ENCODE data around the gene ZC3H4. TPM values are rescaled to one million over a fixed set of nuclear protein-coding genes. Genes with fewer than 3 reads are reported as not detected.

The ZC3H4 gene
- total and polyA plus RNA-seq, 9 of the 15 experiments (the other 6 are each of a cell fraction or from before 2014, with no cell fraction given): 2.2 to 75.6 (median 18.3) TPM

DNA sequence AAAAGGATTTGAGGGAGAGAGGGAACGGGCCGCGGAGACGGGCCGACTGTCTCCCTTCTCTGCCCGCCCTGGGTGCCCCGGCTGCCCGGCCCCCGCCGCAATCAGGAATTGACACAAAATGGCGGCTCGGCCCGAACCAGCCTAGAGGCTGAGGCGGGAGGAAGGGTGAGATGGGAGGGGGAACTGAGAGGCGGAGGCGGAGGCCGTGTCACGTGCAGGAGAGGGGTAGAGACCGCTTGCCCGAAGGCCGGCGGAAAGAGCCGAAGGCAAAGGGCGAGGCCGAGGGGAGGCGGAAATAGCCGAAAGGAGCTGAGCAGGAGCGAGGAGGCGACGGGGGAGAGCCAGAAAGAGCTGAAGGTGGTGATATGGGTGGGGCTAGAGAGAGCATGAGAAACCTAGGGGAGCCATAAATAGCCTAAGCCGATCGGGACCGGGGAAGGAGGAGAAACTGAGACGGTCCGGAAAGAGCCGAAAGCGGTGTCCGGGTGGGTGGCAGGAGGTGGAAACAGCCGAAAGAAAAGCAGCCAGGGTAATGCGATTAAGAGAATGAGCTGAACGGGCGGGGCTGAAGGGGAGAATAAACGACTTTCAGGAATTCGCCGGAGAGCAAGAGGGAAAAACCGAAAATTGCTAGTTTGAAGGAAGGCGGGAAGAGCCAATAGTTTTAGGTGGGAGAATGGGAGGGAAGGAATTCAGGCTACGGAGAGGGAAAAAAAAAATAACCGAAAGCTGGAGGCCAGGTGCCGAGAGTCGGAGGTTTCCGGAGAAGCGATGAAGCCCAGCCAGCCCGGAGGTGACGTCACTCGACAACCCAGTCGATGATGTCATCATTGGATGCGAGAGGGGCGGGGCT lies at the start of gene ZC3H4 (continued):
- no peak for TF ChIP-seq KAT7 (CRISPR knock-in tag; IDR thresholded peaks at IDR 0.05; ENCODE audit: borderline replicate concordance)
- 0 out of 2 replicates have a peak, but pooled peaks have one; percentile 89 for TF ChIP-seq BRD4 (IDR thresholded peaks at IDR 0.05)
- no peak for TF ChIP-seq ZNF717 (CRISPR knock-in tag; IDR thresholded peaks at IDR 0.05)
- TF ChIP-seq DDX20 (tag; IDR thresholded peaks at IDR 0.05; ENCODE audit: low read depth): no peak
- TF ChIP-seq ARNT (IDR thresholded peaks at IDR 0.05): peak in 1 of 2 experiments; percentile 30; a peak in 2 of 4 replicates
- no peak for TF ChIP-seq NFYB (IDR thresholded peaks at IDR 0.05; ENCODE audit: extremely low read depth, insufficient read length)
- peak; percentile 84 for TF ChIP-seq EP400 (IDR thresholded peaks at IDR 0.05)
- TF ChIP-seq RAD51 (IDR thresholded peaks at IDR 0.05; ENCODE audit: borderline replicate concordance, low read depth): peak; percentile 98
- TF ChIP-seq, protein P1, sequence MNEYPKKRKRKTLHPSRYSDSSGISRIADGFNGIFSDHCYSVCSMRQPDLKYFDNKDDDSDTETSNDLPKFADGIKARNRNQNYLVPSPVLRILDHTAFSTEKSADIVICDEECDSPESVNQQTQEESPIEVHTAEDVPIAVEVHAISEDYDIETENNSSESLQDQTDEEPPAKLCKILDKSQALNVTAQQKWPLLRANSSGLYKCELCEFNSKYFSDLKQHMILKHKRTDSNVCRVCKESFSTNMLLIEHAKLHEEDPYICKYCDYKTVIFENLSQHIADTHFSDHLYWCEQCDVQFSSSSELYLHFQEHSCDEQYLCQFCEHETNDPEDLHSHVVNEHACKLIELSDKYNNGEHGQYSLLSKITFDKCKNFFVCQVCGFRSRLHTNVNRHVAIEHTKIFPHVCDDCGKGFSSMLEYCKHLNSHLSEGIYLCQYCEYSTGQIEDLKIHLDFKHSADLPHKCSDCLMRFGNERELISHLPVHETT (CRISPR knock-in tag; conservative IDR thresholded peaks at IDR 0.05 in 1 of 2, IDR thresholded peaks at IDR 0.05 in 1 of 2): no peak
- TF ChIP-seq ELF2 (CRISPR knock-in tag; IDR thresholded peaks at IDR 0.05): no peak
- TF ChIP-seq KLF10 (CRISPR knock-in tag; IDR thresholded peaks at IDR 0.05): no peak
- no peak for TF ChIP-seq TSC22D4 (tag; IDR thresholded peaks at IDR 0.05)
- no peak for TF ChIP-seq ZSCAN29 (IDR thresholded peaks at IDR 0.05)
- TF ChIP-seq ZNF184 (CRISPR knock-in tag; IDR thresholded peaks at IDR 0.05): no peak
- TF ChIP-seq, protein P2, sequence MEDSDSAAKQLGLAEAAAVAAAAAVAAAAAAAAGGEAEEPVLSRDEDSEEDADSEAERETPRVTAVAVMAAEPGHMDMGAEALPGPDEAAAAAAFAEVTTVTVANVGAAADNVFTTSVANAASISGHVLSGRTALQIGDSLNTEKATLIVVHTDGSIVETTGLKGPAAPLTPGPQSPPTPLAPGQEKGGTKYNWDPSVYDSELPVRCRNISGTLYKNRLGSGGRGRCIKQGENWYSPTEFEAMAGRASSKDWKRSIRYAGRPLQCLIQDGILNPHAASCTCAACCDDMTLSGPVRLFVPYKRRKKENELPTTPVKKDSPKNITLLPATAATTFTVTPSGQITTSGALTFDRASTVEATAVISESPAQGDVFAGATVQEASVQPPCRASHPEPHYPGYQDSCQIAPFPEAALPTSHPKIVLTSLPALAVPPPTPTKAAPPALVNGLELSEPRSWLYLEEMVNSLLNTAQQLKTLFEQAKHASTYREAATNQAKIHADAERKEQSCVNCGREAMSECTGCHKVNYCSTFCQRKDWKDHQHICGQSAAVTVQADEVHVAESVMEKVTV (CRISPR knock-in tag; IDR thresholded peaks at IDR 0.05): peak; percentile 100
- no peak for TF ChIP-seq CGGBP1 (CRISPR knock-in tag; IDR thresholded peaks at IDR 0.05)
- TF ChIP-seq POLR2AphosphoS2 (IDR thresholded peaks at IDR 0.05; ENCODE audit: low read length): no peak; the same call in 1 of the 2 replicates
- TF ChIP-seq KDM5B (IDR thresholded peaks at IDR 0.05; ENCODE audit: insufficient replicate concordance, low read depth, low read length): peak; percentile 54
- no peak; the same call in 1 of the 2 replicates for TF ChIP-seq FOXJ2 (tag; IDR thresholded peaks at IDR 0.05)
- TF ChIP-seq, protein P3, sequence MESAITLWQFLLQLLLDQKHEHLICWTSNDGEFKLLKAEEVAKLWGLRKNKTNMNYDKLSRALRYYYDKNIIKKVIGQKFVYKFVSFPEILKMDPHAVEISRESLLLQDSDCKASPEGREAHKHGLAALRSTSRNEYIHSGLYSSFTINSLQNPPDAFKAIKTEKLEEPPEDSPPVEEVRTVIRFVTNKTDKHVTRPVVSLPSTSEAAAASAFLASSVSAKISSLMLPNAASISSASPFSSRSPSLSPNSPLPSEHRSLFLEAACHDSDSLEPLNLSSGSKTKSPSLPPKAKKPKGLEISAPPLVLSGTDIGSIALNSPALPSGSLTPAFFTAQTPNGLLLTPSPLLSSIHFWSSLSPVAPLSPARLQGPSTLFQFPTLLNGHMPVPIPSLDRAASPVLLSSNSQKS (CRISPR knock-in tag; IDR thresholded peaks at IDR 0.05): 0 out of 2 replicates have a peak, but pooled peaks have one; percentile 55
- TF ChIP-seq SMARCB1 (IDR thresholded peaks at IDR 0.05; ENCODE audit: insufficient read length, low read depth): no peak
- no peak for TF ChIP-seq TFAM (CRISPR knock-in tag; conservative IDR thresholded peaks at IDR 0.05)
- no peak for TF ChIP-seq HDAC6 (IDR thresholded peaks at IDR 0.05; ENCODE audit: low read depth, low read length)
- TF ChIP-seq TAL1 (IDR thresholded peaks at IDR 0.05): no peak
